ENCODE measurements around the gene RTP3.
"Not testable (repeated sequence)": the region's sequence is repeated elsewhere in the genome, so short reads cannot be mapped to it uniquely, and the experiment has no call there.

RTP3 gene

DNA sequence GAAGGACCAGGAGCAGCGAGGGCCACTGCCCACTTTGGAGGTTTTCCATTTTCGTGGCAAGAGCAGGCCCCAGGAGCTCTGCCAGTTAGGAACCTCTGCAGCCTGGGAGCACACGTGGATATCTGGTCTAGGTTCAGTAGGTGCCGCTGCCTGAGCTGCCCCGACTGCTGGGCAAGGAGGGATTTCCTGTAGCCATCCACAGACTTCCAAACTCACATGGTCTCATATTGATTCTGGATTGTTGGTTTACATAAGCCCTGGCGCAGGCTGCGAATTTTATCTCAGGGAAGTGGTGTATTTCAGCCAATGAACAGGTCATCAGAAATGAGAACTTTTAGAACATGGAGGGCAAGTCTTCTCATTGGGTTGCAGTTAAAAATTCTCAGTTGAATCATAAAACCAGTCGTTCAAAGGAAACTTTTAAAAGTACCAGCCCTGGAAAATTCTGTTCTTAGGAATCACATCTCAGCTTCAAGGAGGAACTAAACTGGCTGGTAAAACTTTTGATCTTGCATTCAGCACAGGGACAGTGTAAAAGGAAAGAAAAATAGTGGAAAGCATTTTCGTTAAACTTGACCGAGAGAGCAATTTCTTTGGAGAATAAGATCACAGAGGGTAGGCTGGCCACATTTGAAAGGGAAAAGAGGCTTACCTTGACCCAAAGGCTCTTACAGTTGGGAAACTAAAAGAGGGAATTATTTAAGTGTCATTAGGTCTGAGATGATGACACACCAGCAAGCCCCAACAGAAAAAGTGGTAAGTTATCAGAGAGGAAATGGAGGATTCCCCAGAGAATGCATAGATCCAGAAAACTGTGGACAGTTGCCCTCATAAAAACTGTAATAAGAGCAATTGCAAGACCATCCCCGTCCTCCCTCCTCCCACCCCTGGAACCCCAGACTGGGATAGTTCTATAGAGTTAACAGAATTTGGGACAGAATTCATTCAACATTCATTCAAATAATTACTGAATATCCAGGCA is 6.4 kb upstream of the RTP3 start:
- TF ChIP-seq, protein P1, sequence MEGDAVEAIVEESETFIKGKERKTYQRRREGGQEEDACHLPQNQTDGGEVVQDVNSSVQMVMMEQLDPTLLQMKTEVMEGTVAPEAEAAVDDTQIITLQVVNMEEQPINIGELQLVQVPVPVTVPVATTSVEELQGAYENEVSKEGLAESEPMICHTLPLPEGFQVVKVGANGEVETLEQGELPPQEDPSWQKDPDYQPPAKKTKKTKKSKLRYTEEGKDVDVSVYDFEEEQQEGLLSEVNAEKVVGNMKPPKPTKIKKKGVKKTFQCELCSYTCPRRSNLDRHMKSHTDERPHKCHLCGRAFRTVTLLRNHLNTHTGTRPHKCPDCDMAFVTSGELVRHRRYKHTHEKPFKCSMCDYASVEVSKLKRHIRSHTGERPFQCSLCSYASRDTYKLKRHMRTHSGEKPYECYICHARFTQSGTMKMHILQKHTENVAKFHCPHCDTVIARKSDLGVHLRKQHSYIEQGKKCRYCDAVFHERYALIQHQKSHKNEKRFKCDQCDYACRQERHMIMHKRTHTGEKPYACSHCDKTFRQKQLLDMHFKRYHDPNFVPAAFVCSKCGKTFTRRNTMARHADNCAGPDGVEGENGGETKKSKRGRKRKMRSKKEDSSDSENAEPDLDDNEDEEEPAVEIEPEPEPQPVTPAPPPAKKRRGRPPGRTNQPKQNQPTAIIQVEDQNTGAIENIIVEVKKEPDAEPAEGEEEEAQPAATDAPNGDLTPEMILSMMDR (IDR thresholded peaks at IDR 0.05; ENCODE audit: extremely low read depth, missing control alignments) = no peak
- DNase-seq (ENCODE audit: low spot score) = no peak

DNA sequence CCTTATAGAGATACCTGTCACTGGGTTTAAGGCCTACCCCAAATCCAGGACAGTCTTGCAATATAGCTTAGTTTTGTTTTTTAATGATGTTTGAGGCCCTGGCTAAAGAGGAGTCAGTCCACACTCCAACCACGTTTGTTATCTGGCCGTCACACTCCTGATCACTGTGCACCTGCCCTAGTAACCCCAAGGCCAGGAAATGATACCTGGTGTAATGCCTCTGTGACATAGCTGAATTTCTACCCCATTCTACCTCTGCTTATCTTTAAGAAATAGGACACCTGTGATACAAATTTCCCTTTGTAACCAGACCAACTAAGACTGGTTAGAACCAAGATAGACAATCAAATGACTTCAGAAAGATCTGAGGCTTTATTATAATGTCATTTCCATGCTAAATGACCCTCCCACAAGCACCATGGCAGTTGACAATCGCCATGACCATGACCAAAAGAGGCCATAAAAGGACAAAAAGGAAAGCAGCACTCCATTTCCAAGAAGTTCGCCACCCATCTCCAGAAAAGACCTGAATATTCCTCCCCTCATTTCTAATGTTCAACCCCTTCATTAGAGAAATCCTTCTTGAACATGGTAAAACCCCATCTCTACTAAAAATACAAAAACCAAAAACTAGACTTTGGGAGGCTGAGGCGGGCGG is 4.8 kb upstream of the RTP3 start:
- TF ChIP-seq, protein P1 (IDR thresholded peaks at IDR 0.05; ENCODE audit: extremely low read depth, missing control alignments) = no peak
- no peak for DNase-seq (ENCODE audit: low spot score)

DNA sequence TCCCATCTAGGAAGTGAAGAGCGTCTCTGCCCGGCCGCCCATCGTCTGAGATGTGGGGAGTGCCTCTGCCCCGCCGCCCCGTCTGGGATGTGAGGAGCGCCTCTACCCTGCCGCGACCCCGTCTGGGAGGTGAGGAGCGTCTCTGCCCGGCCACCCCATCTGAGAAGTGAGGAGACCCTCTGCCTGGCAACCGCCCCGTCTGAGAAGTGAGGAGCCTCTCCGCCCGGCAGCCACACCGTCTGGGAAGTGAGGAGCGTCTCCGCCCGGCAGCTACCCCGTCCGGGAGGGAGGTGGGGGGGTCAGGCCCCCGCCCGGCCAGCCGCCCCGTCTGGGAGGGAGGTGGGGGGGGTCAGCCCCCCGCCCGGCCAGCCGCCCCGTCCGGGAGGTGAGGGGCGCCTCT is 3.3 kb upstream of the RTP3 start:
- not testable (repeated sequence) for DNase-seq (ENCODE audit: low spot score)

DNA sequence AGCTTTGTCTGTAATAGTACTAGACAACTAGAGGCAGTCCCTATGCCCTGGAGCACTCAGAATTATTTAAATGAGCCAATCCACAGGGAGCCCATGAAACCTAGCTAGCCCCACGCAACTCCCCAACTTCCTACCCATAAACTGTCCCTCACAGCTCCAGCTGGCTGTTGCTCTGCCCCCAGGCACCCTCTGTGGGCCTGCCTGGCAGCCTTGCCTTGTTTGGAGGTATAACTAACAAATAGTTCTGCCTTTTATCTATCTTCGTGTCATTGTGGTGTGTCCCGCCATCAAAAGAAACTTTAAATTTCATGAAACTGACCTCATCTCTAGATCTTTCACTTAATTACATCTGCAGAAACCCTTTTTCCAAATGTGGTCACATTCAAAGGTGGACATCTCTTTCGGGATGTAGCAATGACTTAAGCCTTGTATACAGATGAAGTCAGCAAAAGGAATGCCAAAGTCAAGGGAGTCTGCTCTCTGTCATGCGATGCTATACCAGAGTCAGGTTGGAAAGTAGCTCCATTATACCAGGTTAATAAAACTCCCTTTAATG is 1.8 kb upstream of the RTP3 start:
- TF ChIP-seq, protein P1 (IDR thresholded peaks at IDR 0.05; ENCODE audit: extremely low read depth, missing control alignments) = no peak

DNA sequence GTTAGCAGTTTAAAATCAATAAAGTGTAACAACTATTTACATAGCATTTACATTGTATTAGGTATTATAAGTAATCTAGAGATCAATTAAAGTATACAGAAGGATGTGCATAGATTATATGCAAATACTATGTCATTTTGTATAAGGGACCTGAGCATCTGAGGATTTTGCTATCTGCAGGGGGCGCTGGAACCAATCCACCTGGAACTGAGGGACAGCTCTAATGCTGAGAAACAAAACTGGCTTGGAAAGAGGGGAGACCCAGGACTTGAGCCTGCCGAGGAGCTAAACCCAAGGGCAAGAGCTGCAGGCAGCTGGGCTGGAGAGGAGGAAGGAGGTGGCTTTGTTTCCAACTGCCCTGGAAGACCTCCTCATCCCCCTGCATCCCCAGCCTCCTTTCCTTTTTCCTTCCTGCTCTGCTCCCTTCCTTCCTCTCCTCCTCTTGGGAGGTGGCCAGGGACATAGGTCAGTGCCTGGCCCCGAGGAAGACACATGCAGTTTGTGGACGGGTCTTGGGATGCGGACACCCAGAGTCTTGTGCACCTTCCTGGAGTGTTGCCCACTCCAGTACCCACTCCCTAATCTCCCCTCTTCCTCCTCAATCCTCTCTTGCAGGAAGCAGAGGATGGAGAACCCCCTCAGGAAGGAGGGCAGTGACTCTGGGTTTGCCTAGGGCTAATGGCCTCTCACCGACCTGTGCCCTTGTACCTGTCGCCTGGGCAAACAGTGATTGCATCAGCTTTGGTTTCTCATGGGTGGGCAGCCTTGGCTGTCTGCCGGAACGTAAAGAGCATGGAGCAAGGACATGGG is 825 bp upstream of the RTP3 start:
- DNase-seq (ENCODE audit: low spot score) = peak; percentile 58
- TF ChIP-seq, protein P1 (IDR thresholded peaks at IDR 0.05; ENCODE audit: extremely low read depth, missing control alignments) = peak; percentile 40

More for the DNA sequence above, 1.8 kb upstream of the RTP3 start:
- DNase-seq (ENCODE audit: low spot score) = no peak

DNA sequence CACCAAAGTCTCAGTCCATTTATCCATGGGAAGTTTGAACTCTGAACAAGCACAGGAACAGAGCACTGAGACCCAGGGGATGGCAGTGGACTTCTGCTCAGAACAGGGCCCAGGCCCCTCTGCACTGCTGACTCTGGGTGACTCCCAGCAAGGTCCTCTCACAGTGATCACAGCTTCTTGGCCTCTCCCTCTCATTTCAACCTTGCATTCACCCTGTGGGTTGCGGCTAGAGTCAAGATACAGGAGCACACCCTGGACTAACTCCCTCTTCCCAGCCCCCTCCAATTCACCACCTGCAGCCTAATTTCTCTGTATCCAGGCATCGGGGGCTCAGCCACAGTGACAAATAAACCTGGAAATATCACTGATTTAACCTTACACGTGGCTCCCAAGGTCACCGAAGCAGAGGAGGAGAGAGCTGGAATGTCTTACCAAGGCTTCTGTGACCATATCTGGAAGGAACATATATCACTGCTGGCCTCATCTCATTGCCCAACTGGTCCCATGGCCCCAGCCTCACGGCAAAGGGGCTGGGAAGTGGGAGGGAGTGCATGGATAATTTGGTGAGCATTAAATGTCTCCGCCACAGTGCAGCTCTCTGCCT is 1.2 kb downstream of the RTP3 start:
- DNase-seq (ENCODE audit: low spot score) = no peak

More for the DNA sequence above, 1.2 kb downstream of the RTP3 start:
- TF ChIP-seq, protein P1 (IDR thresholded peaks at IDR 0.05; ENCODE audit: extremely low read depth, missing control alignments) = no peak

All from GM20000 (cell line).